Astrocyte (in vitro differentiated cells and primary cell): ENCODE data around the gene RELN. TPM values are rescaled to one million over a fixed set of nuclear protein-coding genes. Genes with fewer than 3 reads are reported as not detected.

Experiments
- DNase-seq: peaks from one replicate; pipeline ENCODE4 v3.0.0-alpha.2; 2010; ENCODE audit warnings: low read depth
- FAIRE-seq: peaks from 2 replicates; lab custom pipeline; 2011; peaks lifted over from hg19 to GRCh38; lab: Jason Lieb, UNC
- H2AFZ ChIP-seq: 2 replicates; pipeline ENCODE4 v1.6.0; 2012; ENCODE audit warnings: low read depth, low read length, inconsistent platforms
- H3K27ac ChIP-seq: 2 replicates; pipeline ENCODE4 v1.5.1; 2011; ENCODE audit warnings: low read depth, low read length, inconsistent platforms
- H3K27me3 ChIP-seq: 2 replicates; pipeline ENCODE4 v1.6.0; 2011; ENCODE audit warnings: low read length, inconsistent platforms; ENCODE audit not compliant: insufficient read depth
- H3K36me3 ChIP-seq: 2 replicates; pipeline ENCODE4 v1.5.1; 2011; ENCODE audit warnings: low read length, inconsistent platforms; ENCODE audit not compliant: insufficient read depth
- H3K4me1 ChIP-seq: 2 replicates; pipeline ENCODE4 v1.5.1; 2011; ENCODE audit warnings: low read length, inconsistent platforms; ENCODE audit not compliant: insufficient read depth
- H3K4me2 ChIP-seq: 2 replicates; pipeline ENCODE4 v1.6.0; 2012; ENCODE audit warnings: low read length, inconsistent platforms
- H3K4me3 ChIP-seq: 2 replicates; pipeline ENCODE4 v1.5.1; 2011; ENCODE audit warnings: low read depth, mild to moderate bottlenecking, low read length, inconsistent platforms; ENCODE audit not compliant: insufficient read depth
- H3K79me2 ChIP-seq: 2 replicates; pipeline ENCODE4 v1.6.0; 2012; ENCODE audit warnings: mild to moderate bottlenecking, low read length, inconsistent platforms; ENCODE audit not compliant: insufficient read depth
- H3K9ac ChIP-seq: 2 replicates; pipeline ENCODE4 v1.6.0; 2012; ENCODE audit warnings: mild to moderate bottlenecking, low read length, inconsistent platforms
- H3K9me3 ChIP-seq: 2 replicates; pipeline ENCODE4 v1.5.1; 2012; ENCODE audit warnings: low read depth, mild to moderate bottlenecking, low read length, inconsistent platforms; ENCODE audit not compliant: insufficient read depth
- H4K20me1 ChIP-seq: 2 replicates; pipeline ENCODE4 v1.6.0; 2012; ENCODE audit warnings: low read length, inconsistent platforms; ENCODE audit not compliant: insufficient read depth
- H3K27ac Mint-ChIP-seq: one replicate; pipeline ENCODE4 v1.8.0; 2021; ENCODE audit warnings: mild to moderate bottlenecking, mixed read lengths; ENCODE audit not compliant: unreplicated experiment
- H3K27me3 Mint-ChIP-seq: one replicate; pipeline ENCODE4 v1.8.0; 2021; ENCODE audit warnings: low read depth, mixed read lengths; ENCODE audit not compliant: unreplicated experiment
- H3K36me3 Mint-ChIP-seq: one replicate; pipeline ENCODE4 v1.8.0; 2021; ENCODE audit warnings: low read depth, mixed read lengths; ENCODE audit not compliant: unreplicated experiment
- H3K4me1 Mint-ChIP-seq: one replicate; pipeline ENCODE4 v1.8.0; 2021; ENCODE audit warnings: low read depth, mixed read lengths; ENCODE audit not compliant: unreplicated experiment
- H3K4me3 Mint-ChIP-seq: one replicate; pipeline ENCODE4 v1.8.0; 2021; ENCODE audit warnings: mild to moderate bottlenecking, moderate library complexity, mixed read lengths; ENCODE audit not compliant: unreplicated experiment
- H3K9me3 Mint-ChIP-seq: one replicate; pipeline ENCODE4 v1.8.0; 2021; ENCODE audit warnings: mild to moderate bottlenecking, mixed read lengths; ENCODE audit not compliant: unreplicated experiment
- CTCF ChIP-seq: IDR thresholded peaks from 2 replicates; pipeline ENCODE4 v1.5.1; 2011; ENCODE audit warnings: low read depth, mild to moderate bottlenecking, inconsistent platforms, low read length, moderate library complexity; ENCODE audit not compliant: insufficient read depth
- EZH2 ChIP-seq: IDR thresholded peaks from 2 replicates; pipeline ENCODE4 v1.6.1; 2012; ENCODE audit warnings: mild to moderate bottlenecking, low read length, inconsistent platforms; ENCODE audit not compliant: insufficient read depth
- total RNA-seq: library from RNA; stranded (reverse); gene quantifications from 2 replicates; pipeline ENCODE4 v1.2.1, GENCODE V29; 2021

The RELN gene
- total RNA-seq, 1 donor from 2014 or later: 0.98 TPM

GRCh38 chr7:103532955-103533354, 456.5 kb downstream of the RELN start:
- H4K20me1 ChIP-seq: no peaks in the 10 kb centered on the region
- no peak overlapping the region for H3K27ac ChIP-seq
- no peaks in the 10 kb centered on the region for H3K4me1 Mint-ChIP-seq
- no peaks in the 10 kb centered on the region for H3K27me3 ChIP-seq
- no peak overlapping the region for H2AFZ ChIP-seq
- DNase-seq (no peak), FAIRE-seq (no peak)
- no peaks in the 10 kb centered on the region for H3K79me2 ChIP-seq
- H3K9ac ChIP-seq: no peak overlapping the region
- H3K4me2 ChIP-seq: no peak overlapping the region
- no peak overlapping the region for H3K4me3 Mint-ChIP-seq
- H3K9me3 ChIP-seq: no peaks in the 10 kb centered on the region
- H3K4me3 ChIP-seq: no peak overlapping the region
- H3K27me3 Mint-ChIP-seq: peaks cover 19% of the 10 kb centered on the region
- no peaks in the 10 kb centered on the region for H3K36me3 ChIP-seq
- no peaks in the 10 kb centered on the region for H3K36me3 Mint-ChIP-seq
- TF ChIP-seq EZH2 (no peak), CTCF (no peak)
- H3K27ac Mint-ChIP-seq: no peak overlapping the region
- no peaks in the 10 kb centered on the region for H3K4me1 ChIP-seq
- H3K9me3 Mint-ChIP-seq: peaks cover 2% of the 10 kb centered on the region

DNA sequence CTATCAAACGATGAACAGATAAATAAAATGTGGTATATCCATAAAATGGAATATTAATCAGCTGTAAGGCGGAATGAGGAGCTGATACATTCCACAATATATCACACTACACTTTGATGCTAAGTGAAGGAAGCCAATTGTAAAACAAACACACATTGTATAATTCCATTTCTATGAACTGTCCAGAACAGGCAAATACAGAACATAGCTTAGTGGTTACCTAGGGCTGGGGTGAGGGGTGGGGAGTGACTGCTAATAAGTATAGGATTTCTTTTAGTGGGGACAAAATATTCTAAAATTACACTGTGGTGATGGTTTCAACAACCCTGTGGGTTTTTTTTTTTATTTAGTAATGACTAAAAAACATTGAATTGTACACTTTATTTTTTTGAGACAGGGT, 461.3 kb downstream of the RELN start:
- Mint-ChIP-seq H3K9me3 (peaks cover 2% of the 10 kb centered on the region), H3K27me3 (peaks cover 10% of the 10 kb centered on the region), H3K36me3 (no peaks in the 10 kb centered on the region), H3K4me1 (no peaks in the 10 kb centered on the region), H3K27ac (no peak overlapping the region), H3K4me3 (no peak overlapping the region)
- no peaks in the 10 kb centered on the region for H3K27me3 ChIP-seq
- no peak overlapping the region for H3K4me3 ChIP-seq
- no peaks in the 10 kb centered on the region for H3K79me2 ChIP-seq
- DNase-seq (no peak), FAIRE-seq (no peak)
- TF ChIP-seq EZH2 (no peak), CTCF (no peak)
- H3K36me3 ChIP-seq: no peaks in the 10 kb centered on the region
- no peak overlapping the region for H3K27ac ChIP-seq
- H4K20me1 ChIP-seq: no peaks in the 10 kb centered on the region
- no peak overlapping the region for H3K9ac ChIP-seq
- no peak overlapping the region for H2AFZ ChIP-seq
- no peaks in the 10 kb centered on the region for H3K9me3 ChIP-seq
- H3K4me1 ChIP-seq: no peaks in the 10 kb centered on the region
- no peak overlapping the region for H3K4me2 ChIP-seq

DNA sequence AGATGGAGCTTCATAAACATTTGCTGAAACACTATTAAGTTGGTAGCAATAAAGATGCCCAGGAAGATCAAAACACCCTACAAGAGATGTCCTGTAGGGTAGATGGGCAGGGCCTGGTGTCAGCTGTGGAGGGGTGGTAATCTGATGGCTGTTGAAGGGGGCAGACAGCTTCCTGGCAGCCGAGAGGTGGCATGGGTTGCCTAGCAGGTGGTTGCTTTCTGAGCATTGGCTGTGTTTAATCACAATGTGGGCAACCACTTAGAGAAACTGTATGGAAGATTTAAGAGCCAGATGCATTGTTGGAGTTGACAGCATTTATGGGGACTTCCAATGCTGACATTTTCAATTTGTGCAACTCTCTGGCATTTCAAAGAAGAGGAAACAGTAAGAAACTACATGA, 463.5 kb downstream of the RELN start:
- no peaks in the 10 kb centered on the region for H3K79me2 ChIP-seq
- no peaks in the 10 kb centered on the region for H3K9me3 ChIP-seq
- no peak overlapping the region for H3K27ac ChIP-seq
- no peak overlapping the region for H3K4me3 Mint-ChIP-seq
- no peaks in the 10 kb centered on the region for H3K4me1 ChIP-seq
- no peak overlapping the region for H3K9ac ChIP-seq
- H2AFZ ChIP-seq: no peak overlapping the region
- no peak for FAIRE-seq
- H3K4me3 ChIP-seq: no peak overlapping the region
- H3K36me3 Mint-ChIP-seq: no peaks in the 10 kb centered on the region
- no peak overlapping the region for H3K4me2 ChIP-seq
- H3K9me3 Mint-ChIP-seq: no peaks in the 10 kb centered on the region
- peaks cover 11% of the 10 kb centered on the region for H3K27me3 Mint-ChIP-seq
- H3K27ac Mint-ChIP-seq: no peak overlapping the region
- peaks cover 4% of the 10 kb centered on the region for H3K27me3 ChIP-seq
- TF ChIP-seq EZH2 (no peak), CTCF (no peak)
- H3K4me1 Mint-ChIP-seq: no peaks in the 10 kb centered on the region
- H4K20me1 ChIP-seq: no peaks in the 10 kb centered on the region
- DNase-seq: no peak
- H3K36me3 ChIP-seq: no peaks in the 10 kb centered on the region
